ENCODE measurements around the gene CCDC40.

DNA sequence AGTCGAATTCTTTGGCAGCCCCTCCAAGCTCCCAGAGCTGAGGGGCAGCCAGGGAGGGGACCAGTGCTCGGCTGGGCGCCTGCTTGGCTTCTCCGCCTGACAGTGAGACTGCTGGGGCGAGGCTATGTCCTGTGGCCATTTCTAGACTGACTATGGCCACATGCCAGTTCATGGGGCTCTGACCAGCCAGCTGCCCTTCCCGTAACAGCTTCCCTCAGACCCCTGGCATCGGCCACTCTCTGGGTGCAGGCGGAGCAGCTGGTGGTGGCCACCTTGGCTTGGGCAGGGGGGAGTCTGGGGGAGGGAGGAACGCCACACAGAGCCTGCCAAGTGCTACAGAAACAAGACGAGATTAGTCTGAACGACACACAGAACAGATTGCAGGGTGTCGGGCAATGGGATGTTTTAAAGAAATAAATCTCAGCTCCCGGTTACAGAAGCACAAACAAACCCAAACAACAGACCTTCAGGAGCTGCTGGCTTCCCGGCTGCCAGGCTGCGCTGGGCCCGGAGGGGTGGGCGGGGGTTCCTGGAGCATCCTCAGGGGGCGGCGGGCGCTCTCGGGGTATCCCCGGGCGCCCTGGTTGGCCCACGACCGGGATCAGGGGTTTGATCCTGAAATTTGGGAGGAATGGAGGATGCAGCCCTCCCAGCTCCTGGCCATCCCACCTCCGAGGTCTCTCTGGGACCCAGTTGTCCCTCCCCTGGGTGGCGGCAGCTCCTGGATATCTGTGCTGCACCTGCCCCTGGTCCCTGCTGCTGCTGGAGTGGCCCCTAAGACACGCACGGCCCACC is 35.3 kb upstream of the CCDC40 start:
- TF ChIP-seq, protein P1, sequence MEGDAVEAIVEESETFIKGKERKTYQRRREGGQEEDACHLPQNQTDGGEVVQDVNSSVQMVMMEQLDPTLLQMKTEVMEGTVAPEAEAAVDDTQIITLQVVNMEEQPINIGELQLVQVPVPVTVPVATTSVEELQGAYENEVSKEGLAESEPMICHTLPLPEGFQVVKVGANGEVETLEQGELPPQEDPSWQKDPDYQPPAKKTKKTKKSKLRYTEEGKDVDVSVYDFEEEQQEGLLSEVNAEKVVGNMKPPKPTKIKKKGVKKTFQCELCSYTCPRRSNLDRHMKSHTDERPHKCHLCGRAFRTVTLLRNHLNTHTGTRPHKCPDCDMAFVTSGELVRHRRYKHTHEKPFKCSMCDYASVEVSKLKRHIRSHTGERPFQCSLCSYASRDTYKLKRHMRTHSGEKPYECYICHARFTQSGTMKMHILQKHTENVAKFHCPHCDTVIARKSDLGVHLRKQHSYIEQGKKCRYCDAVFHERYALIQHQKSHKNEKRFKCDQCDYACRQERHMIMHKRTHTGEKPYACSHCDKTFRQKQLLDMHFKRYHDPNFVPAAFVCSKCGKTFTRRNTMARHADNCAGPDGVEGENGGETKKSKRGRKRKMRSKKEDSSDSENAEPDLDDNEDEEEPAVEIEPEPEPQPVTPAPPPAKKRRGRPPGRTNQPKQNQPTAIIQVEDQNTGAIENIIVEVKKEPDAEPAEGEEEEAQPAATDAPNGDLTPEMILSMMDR (IDR thresholded peaks at IDR 0.05) = no peak
- no peak for TF ChIP-seq POLR2A (IDR thresholded peaks at IDR 0.05)
- TF ChIP-seq POLR2AphosphoS5 (IDR thresholded peaks at IDR 0.05) = no peak
